ENCODE measurements around the gene MYO9B.

The MYO9B gene

GRCh38 chr19:17128820-17129219 lies 53.2 kb downstream of the MYO9B start:
- H3K4me1 ChIP-seq (ENCODE audit: insufficient read depth, poor library complexity, severe bottlenecking): peaks cover 4% of the 10 kb centered on the region
- no peak overlapping the region for H3K27ac ChIP-seq (ENCODE audit: poor library complexity, severe bottlenecking)
- H3K4me3 ChIP-seq (ENCODE audit: severe bottlenecking): no peak overlapping the region
- TF ChIP-seq CTCF (IDR thresholded peaks at IDR 0.05; ENCODE audit: poor library complexity, severe bottlenecking): no peak
- no peak for ATAC-seq (ENCODE audit: low read depth)
- H3K36me3 ChIP-seq (ENCODE audit: low read depth): no peaks in the 10 kb centered on the region
- no peaks in the 10 kb centered on the region for H3K9me3 ChIP-seq (ENCODE audit: severe bottlenecking)
- no peaks in the 10 kb centered on the region for H3K27me3 ChIP-seq (ENCODE audit: insufficient read depth, poor library complexity, severe bottlenecking)
- no peak for DNase-seq (ENCODE audit: low spot score)

GRCh38 chr19:17129377-17129776 lies 53.8 kb downstream of the MYO9B start:
- Histone ChIP-seq H3K36me3 (ENCODE audit: low read depth) (no peaks in the 10 kb centered on the region), H3K4me1 (ENCODE audit: insufficient read depth, poor library complexity, severe bottlenecking) (peaks cover 4% of the 10 kb centered on the region), H3K4me3 (ENCODE audit: severe bottlenecking) (no peak overlapping the region), H3K27me3 (ENCODE audit: insufficient read depth, poor library complexity, severe bottlenecking) (no peaks in the 10 kb centered on the region), H3K9me3 (ENCODE audit: severe bottlenecking) (no peaks in the 10 kb centered on the region), H3K27ac (ENCODE audit: poor library complexity, severe bottlenecking) (no peak overlapping the region)
- no peak for TF ChIP-seq CTCF (IDR thresholded peaks at IDR 0.05; ENCODE audit: poor library complexity, severe bottlenecking)
- ATAC-seq (ENCODE audit: low read depth) (0 out of 3 replicates have a peak, but pooled peaks have one; percentile 19), DNase-seq (ENCODE audit: low spot score) (no peak)

GRCh38 chr19:17135001-17135853 lies 59.6 kb downstream of the MYO9B start:
- Histone ChIP-seq H3K36me3 (ENCODE audit: low read depth) (peaks cover 6% of the 10 kb centered on the region; the same call in 1 of the 2 replicates), H3K27me3 (ENCODE audit: insufficient read depth, poor library complexity, severe bottlenecking) (no peaks in the 10 kb centered on the region), H3K9me3 (ENCODE audit: severe bottlenecking) (no peaks in the 10 kb centered on the region), H3K27ac (ENCODE audit: poor library complexity, severe bottlenecking) (peak overlapping the region; percentile 83), H3K4me3 (ENCODE audit: severe bottlenecking) (no peak overlapping the region), H3K4me1 (ENCODE audit: insufficient read depth, poor library complexity, severe bottlenecking) (peaks cover 12% of the 10 kb centered on the region)
- DNase-seq (ENCODE audit: low spot score) (peak; percentile 89), ATAC-seq (ENCODE audit: low read depth) (peak; percentile 96)
- TF ChIP-seq CTCF (IDR thresholded peaks at IDR 0.05; ENCODE audit: poor library complexity, severe bottlenecking): peak; percentile 12

- Histone ChIP-seq H3K9me3 (ENCODE audit: severe bottlenecking) (no peaks in the 10 kb centered on the region), H3K27me3 (ENCODE audit: insufficient read depth, poor library complexity, severe bottlenecking) (no peaks in the 10 kb centered on the region), H3K4me1 (ENCODE audit: insufficient read depth, poor library complexity, severe bottlenecking) (peaks cover 12% of the 10 kb centered on the region), H3K4me3 (ENCODE audit: severe bottlenecking) (no peak overlapping the region), H3K27ac (ENCODE audit: poor library complexity, severe bottlenecking) (peak overlapping the region; percentile 83), H3K36me3 (ENCODE audit: low read depth) (peaks cover 6% of the 10 kb centered on the region; the same call in 1 of the 2 replicates)
- no peak for TF ChIP-seq CTCF (IDR thresholded peaks at IDR 0.05; ENCODE audit: poor library complexity, severe bottlenecking)
- DNase-seq (ENCODE audit: low spot score) (no peak), ATAC-seq (ENCODE audit: low read depth) (no peak)
Measured at GRCh38 chr19:17136021-17136420, 60.4 kb downstream of the MYO9B start.

GRCh38 chr19:17136617-17137016 lies 61.0 kb downstream of the MYO9B start:
- DNase-seq (ENCODE audit: low spot score): no peak
- no peak for TF ChIP-seq CTCF (IDR thresholded peaks at IDR 0.05; ENCODE audit: poor library complexity, severe bottlenecking)
- Histone ChIP-seq H3K27ac (ENCODE audit: poor library complexity, severe bottlenecking) (peak overlapping the region; percentile 83), H3K36me3 (ENCODE audit: low read depth) (peaks cover 6% of the 10 kb centered on the region; the same call in 1 of the 2 replicates), H3K27me3 (ENCODE audit: insufficient read depth, poor library complexity, severe bottlenecking) (no peaks in the 10 kb centered on the region), H3K9me3 (ENCODE audit: severe bottlenecking) (no peaks in the 10 kb centered on the region), H3K4me1 (ENCODE audit: insufficient read depth, poor library complexity, severe bottlenecking) (peaks cover 12% of the 10 kb centered on the region), H3K4me3 (ENCODE audit: severe bottlenecking) (no peak overlapping the region)
- ATAC-seq (ENCODE audit: low read depth): no peak

Measured in RWPE2 (cell line).